Measurements from ENCODE around the gene TIMM22.
"Not testable (repeated sequence)": the region's sequence is repeated elsewhere in the genome, so short reads cannot be mapped to it uniquely, and the experiment has no call there.

Gene TIMM22

DNA sequence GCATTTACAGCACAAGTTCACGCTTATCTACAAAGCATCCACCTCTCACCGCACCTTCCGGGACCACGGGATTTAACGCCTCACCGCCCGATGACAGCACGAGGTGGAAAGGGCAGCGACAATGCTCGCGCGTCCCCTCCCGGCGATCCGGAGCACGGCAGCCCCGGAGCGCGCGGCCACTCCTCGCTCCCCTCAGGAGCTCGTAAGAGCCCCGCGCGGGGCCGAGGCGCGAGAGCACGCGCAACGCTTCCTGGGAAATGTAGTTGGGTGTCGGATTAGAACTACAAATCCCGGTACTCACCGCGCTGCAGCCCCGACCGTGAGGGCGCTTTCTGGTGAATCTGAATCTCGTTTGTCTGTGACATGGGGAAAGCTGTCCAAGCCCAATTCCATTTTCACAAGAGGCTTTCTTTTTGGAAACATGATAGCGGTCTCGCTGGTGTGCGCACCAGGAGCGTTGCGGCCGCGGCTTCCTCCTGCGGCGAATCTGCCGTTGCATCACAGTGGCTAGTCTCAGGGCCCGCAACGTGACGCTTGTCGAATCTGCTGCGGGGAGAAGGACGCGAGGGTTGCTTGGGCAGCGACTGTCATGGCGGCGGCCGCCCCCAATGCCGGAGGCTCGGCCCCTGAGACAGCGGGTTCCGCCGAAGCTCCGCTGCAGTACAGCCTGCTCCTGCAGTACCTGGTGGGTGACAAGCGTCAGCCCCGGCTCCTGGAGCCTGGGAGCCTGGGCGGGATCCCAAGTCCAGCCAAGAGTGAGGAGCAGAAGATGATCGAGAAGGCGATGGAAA is at the start of gene TIMM22:
Gene TIMM22 (plus strand): TSS at position 576 of the 791 bp plus-strand sequence. CDS start 14 bp downstream, at position 590.
- DNase-seq: peak; percentile 97

GRCh38 chr17:948284-948852 is 48.6 kb upstream of the TIMM22 start:
- no peak for DNase-seq

GRCh38 chr17:949623-950303 is 47.2 kb upstream of the TIMM22 start:
- peak; percentile 14 for DNase-seq

DNA sequence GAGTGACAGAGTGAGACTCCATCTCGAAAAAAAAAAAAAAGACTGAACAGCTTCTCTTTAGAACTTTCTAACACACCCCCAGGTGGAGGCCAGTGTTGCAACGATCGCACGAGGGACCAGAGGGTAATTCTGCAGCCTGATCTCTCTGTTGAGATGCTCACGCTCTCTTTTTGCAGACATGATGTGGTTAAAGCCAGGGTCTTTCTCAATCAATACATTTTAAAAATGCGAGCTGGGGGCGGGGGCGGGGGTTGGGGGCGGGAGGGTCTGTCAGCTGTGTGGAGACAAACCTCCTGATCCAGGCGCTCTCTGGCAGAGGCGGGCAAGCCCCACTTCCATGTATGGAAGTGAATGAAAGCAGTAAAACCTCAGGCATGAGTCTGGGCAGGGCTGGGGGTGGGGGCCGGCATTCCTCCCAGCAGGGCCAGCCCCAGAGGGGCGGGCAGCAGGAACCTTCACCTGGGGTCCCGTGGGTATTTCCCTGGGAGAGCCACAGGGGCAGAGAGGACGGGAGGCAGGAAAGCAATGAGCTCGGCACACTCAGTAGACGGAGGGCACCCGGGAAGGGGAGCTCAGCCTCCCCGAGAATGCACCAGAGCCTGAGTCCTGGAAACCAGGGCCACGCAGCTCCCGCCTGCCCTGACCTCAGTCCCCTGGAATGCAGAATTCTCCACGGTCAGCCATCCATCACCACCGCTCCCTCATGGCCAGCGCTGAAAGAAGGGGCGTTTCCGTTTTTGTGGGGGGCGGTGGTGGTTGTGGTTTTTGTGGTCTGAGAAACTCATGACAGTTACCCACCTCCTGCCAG is 45.4 kb upstream of the TIMM22 start:
- DNase-seq: no peak

- not testable (repeated sequence) for DNase-seq
Measured at GRCh38 chr17:952592-952991, 44.3 kb upstream of the TIMM22 start.

GRCh38 chr17:953767-954166 is 43.2 kb upstream of the TIMM22 start:
- no peak for DNase-seq

GRCh38 chr17:954431-955164 is 42.3 kb upstream of the TIMM22 start:
- no peak for DNase-seq

GRCh38 chr17:956905-957304 is 40.0 kb upstream of the TIMM22 start:
- peak; percentile 78 for DNase-seq

GRCh38 chr17:957856-958421 is 39.0 kb upstream of the TIMM22 start:
- no peak for DNase-seq

DNA sequence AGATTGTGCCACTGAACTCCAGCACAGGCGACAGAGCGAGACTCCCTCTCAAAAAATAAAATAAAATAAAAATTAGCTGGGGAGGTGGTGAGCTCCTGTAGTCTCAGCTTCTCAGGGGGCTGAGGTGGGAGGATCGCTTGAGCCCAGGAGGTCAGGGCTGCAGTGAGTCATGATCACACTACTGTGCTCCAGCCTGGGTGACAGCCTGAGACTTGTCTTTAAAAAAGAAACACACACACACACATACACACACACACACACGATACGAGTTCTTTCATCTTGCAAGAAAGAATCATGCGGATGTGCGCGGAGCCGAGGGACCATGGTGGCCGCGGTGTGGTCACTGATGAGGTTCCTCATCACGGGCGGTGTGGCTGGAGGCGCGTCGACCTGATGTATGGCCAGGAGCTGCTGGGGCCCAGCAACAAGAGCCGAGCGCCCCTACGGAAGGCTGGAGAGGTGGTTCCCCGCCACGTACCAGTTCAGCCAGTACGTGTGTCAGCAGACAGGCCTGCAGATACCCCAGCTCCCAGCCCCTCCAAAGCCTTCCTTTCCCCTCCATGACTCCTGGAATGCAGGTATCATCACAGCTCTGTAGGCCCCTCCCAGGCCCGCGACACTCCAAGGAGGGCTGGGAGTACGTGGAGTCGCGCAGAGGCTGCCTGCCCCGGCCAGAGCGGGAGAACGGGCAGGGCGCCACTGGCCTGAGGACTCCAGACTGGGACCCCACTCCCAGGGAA is 38.0 kb upstream of the TIMM22 start:
- DNase-seq: no peak

DNA sequence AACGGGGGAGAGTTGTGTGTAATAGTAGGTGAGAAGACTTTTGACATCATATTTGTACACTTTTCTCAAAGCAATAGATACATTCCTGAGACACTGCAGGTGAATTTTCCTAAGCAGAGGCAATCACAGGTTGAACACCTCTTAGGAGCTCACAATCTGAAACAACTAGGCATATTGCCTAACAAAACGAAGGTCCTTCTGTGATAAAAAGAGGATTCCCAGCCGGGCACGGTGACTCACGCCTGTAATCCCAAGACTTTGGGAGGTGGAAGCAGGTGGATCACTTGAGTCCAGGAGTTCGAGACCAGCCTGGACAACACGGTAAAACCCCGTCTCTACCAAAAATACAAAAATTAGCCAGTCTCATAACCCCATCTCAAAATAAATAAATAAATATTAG is 34.8 kb upstream of the TIMM22 start:
- no peak for DNase-seq

GRCh38 chr17:962670-963069 is 34.3 kb upstream of the TIMM22 start:
- DNase-seq: no peak

DNA sequence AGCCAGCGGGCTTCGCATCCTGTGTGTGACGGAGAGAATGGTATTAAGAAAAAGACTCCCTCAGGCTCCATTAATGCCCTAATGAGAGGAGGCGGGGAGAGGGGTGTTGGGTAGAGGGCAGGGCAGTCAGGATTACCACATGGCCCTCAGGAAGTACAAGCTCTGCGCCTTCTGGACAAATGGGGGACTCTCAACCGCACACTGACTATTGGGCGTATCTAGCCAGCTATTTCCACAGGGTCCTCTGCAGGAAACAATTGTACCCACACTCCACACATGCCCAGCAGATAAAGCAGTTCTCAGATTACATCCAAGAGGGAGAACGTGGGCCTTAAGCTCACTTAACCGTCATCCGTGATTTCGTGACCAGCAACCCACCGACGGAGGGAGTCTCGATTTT is 32.1 kb upstream of the TIMM22 start:
- peak; percentile 64 for DNase-seq

DNA sequence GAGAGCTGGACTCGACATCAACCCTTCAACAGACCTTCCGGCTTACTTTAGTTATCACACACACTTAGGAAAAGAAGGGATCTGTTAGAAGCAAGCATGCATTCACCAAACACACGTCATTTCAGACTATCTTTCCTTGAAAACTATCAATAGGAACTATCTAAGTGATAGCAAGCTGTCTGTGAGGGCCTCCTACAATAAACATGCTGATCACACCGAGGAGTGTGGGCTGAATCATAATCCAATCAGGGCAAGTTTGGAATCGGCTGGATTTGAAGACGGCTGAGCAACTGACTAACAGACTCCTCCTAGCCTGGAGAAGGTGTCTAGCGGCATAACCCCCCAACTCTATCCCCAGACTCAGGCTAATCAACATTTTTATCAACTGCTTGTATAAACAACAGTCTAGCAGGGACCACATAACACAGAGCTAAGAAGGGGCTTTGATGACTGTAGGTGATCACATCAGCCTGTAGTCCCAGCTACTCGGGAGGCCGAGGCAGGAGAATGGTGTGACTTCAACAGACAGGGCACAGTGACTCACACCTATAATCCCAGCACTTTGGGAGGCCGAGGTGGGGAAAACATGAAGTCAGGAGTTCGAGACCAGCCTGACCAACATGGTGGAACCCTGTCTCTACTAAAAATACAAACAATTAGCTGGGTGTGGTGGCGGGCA is 31.5 kb upstream of the TIMM22 start:
- DNase-seq: no peak

DNA sequence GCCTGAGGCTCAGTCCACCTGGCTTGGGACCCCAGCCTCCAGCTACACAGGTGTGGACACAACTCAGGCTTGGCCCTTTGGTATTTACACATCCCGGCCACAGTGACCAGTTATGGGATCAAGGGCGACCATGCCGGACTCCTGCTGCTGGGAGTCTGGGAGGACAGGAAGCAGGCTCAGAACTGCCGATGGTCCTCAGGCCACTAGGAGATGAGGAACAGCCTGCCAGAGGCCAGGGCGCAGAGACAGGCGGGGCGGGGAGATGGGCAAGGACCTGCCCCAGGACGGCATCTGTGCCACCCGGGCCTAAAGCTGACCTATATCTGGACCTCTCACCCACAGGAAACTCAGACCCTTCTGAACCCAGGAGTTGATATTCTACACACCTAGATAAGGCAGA is 29.8 kb upstream of the TIMM22 start:
- DNase-seq: no peak

DNA sequence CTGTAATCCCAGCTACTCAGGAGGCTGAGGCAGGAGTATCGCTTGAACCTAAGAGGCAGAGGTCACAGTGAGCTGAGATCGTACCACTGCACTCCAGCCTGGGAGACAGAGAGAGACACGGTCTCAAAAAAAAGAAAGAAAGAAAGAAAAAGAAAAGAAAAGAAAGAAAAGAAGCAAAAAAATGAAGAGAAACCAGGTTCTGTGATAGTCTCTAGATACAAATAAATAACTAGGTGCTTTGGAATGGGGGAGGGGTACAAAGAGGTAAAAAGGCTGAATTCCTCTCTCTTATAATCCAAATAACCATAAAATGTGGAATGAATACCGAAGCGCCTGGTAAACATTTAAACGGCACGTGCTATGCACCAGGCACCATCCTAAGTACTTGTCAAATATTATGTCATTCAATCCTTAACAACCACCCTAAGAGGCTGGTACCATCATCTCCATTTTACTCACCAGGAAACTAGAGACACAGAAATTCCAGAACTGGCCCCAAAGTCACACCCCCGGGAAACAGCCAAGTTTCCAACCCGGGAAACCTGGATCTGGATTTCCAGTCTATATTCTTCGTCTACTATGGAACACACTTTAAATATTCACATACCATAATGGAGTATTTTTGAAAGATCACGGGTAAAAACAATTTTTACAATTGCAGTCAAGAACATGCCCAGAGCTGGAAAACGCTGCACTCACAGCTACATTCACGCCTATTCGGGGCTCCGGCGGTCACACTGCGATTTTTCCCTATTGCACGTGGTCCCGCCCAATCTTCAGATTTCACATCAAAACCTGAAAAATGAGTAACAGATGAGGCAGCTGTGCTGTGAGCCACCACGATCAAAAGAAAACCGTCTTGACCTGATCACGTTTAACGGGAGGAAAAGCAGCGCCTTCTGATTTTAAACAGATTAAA is 27.9 kb upstream of the TIMM22 start:
- peak; percentile 44 for DNase-seq

GRCh38 chr17:969811-970355 is 27.0 kb upstream of the TIMM22 start:
- DNase-seq: peak; percentile 78

GRCh38 chr17:970364-970763 is 26.6 kb upstream of the TIMM22 start:
- DNase-seq: peak; percentile 57

DNA sequence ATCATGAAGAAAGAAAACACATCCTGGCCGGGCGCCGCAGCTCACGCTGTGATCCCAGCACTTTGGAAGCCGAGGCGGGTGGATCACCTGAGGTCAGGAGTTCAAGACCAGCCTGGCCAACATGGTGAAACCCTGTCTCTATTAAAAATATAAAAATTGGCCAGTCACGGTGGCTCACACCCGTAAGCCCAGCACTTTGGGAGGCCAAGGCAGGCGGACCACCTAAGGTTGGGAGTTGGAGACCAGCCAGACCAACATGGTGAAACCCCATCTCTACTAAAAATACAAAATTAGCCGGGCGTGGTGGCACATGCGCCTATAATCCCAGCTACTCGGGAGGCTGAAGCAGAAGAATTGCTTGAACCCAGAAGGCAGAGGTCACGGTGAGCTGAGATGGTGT is 25.1 kb upstream of the TIMM22 start:
- not testable (repeated sequence) for DNase-seq

Data from NCI-H69 (cell line).